ENCODE measurements around the gene MAP2K2.

MAP2K2 gene

DNA sequence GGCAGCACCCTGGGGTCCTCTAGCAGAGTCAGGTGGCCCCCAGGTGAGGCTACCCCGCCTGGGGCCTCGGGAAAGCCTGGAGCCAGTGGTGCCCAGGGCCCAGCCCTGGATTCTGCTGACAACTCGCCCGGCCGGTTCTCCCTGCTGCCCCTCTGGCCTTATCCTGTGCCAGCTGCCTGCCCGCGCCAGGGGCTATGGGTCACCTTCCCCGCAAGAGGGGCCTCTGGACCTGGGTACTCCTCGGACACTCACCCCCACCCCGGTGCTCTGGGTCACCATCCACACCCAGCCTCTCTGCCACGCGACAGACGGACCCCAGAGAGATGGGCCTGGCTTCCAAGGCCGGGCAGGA, 81.2 kb downstream of the MAP2K2 start:
- DNase-seq, result no peak

DNA sequence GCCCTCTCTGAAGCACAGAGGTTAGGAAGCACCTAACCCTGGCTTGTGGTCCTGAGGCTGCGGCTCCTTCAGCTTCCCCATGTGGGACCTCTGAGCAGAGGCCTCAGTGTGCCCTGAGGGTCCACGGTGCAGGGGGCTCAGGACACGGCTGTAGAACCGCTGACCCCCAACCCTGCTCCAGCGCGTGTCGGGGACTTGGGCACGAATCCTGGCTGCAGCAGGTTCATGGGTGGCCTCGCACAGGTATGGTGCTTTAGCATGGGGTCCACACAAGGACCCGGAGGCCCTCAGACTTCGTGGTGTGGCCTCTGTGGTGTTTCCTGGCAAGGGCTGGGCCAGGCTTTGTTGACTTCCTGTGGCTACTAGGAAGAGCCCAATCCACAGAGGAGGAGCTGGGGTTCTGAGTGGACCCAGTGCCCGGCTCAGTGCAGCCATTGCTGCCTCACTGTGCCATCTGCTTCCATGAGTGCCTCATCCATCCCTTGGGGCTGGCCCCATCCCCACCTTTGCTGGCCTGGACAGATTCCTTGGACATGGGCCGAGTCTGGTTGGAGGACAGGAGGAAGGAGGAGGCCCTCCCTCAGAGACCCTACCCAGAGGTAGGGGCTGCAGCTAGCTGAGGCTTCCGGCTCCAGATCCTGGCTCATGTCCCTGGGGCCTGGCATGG, 81.7 kb downstream of the MAP2K2 start:
- no peak for DNase-seq

All from NCI-H1417 (cell line).